ENCODE data around the gene ARHGAP26.
A peak's percentile ranks its signal among the peaks of the same experiment; 100 is the strongest.
"Not testable (repeated sequence)": the region's sequence is repeated elsewhere in the genome, so short reads cannot be mapped to it uniquely, and the experiment has no call there.

The ARHGAP26 gene

GRCh38 chr5:142997591-142997990 lies 227.4 kb downstream of the ARHGAP26 start:
- no peak for DNase-seq (ENCODE audit: low read depth)
- no peak for TF ChIP-seq CTCF (IDR thresholded peaks at IDR 0.05; ENCODE audit: low read depth, low read length, missing control alignments)
- H3K4me3 ChIP-seq (ENCODE audit: low read depth, low read length): no peak overlapping the region

- no peak for DNase-seq (ENCODE audit: low read depth)
- TF ChIP-seq CTCF (IDR thresholded peaks at IDR 0.05; ENCODE audit: low read depth, low read length, missing control alignments): no peak
- peak overlapping the region; percentile 11 for H3K4me3 ChIP-seq (ENCODE audit: low read depth, low read length)
These were observed 228.3 kb downstream of the ARHGAP26 start for GRCh38 chr5:142998316-142999020.

GRCh38 chr5:143000551-143000950 lies 230.4 kb downstream of the ARHGAP26 start:
- not testable (repeated sequence) for DNase-seq (ENCODE audit: low read depth); H3K4me3 ChIP-seq (ENCODE audit: low read depth, low read length)

GRCh38 chr5:143001764-143002351 lies 231.7 kb downstream of the ARHGAP26 start:
- H3K4me3 ChIP-seq (ENCODE audit: low read depth, low read length): no peak overlapping the region
- DNase-seq (ENCODE audit: low read depth): no peak
- no peak for TF ChIP-seq CTCF (IDR thresholded peaks at IDR 0.05; ENCODE audit: low read depth, low read length, missing control alignments)

- TF ChIP-seq CTCF (IDR thresholded peaks at IDR 0.05; ENCODE audit: low read depth, low read length, missing control alignments): peak; percentile 77
- peak; percentile 94 for DNase-seq (ENCODE audit: low read depth)
- H3K4me3 ChIP-seq (ENCODE audit: low read depth, low read length): no peak overlapping the region
These were observed 232.5 kb downstream of the ARHGAP26 start for GRCh38 chr5:143002459-143003327.

GRCh38 chr5:143003328-143003636 lies 233.1 kb downstream of the ARHGAP26 start:
- H3K4me3 ChIP-seq (ENCODE audit: low read depth, low read length): no peak overlapping the region
- DNase-seq (ENCODE audit: low read depth): no peak
- no peak for TF ChIP-seq CTCF (IDR thresholded peaks at IDR 0.05; ENCODE audit: low read depth, low read length, missing control alignments)

GRCh38 chr5:143004361-143005145 lies 234.4 kb downstream of the ARHGAP26 start:
- DNase-seq (ENCODE audit: low read depth): no peak
- H3K4me3 ChIP-seq (ENCODE audit: low read depth, low read length): no peak overlapping the region
- no peak for TF ChIP-seq CTCF (IDR thresholded peaks at IDR 0.05; ENCODE audit: low read depth, low read length, missing control alignments)
